HFFc6 (cell line): Measurements from ENCODE around the gene DAGLB. TPM values are rescaled to one million over a fixed set of nuclear protein-coding genes. Genes with fewer than 3 reads are reported as not detected.

ENCODE experiments used
- DNase-seq: peaks from one replicate; pipeline ENCODE4 v3.0.0-alpha.2; 2018
- H3K27ac Mint-ChIP-seq: 2 replicates; pipeline ENCODE4 v1.8.0; 2020; ENCODE audit warnings: mild to moderate bottlenecking, mixed read lengths
- H3K27me3 Mint-ChIP-seq: 2 replicates; pipeline ENCODE4 v1.8.0; 2021; ENCODE audit warnings: mild to moderate bottlenecking, moderate library complexity, mixed read lengths; ENCODE audit not compliant: insufficient read depth
- H3K36me3 Mint-ChIP-seq: 2 replicates; pipeline ENCODE4 v1.8.0; 2021; ENCODE audit warnings: low read depth, mixed read lengths
- H3K4me1 Mint-ChIP-seq: 2 replicates; pipeline ENCODE4 v1.8.0; 2020; ENCODE audit warnings: low read depth, mixed read lengths
- H3K4me3 Mint-ChIP-seq: 2 replicates; pipeline ENCODE4 v1.8.0; 2020; ENCODE audit warnings: mild to moderate bottlenecking, moderate library complexity, mixed read lengths
- H3K9me3 Mint-ChIP-seq: 2 replicates; pipeline ENCODE4 v1.8.0; 2020; ENCODE audit warnings: mild to moderate bottlenecking, mixed read lengths
- total RNA-seq, 6 experiments: library from RNA; stranded (reverse); fragmentation: NEBNext Ultra II Directional; extraction: Animal tissue kit (Norgen Biotek cat#: 25700); gene quantifications; 2 replicates in 1 of 6; 3 replicates in 5 of 6; pipeline ENCODE4 v1.2.3, GENCODE V29; 2021
- TF ChIP-seq, protein P1 (sequence below): fragments of 200-600 bp; sonication (generic); IDR thresholded peaks from 2 replicates; pipeline ENCODE4 v1.5.0; 2021; ENCODE audit warnings: antibody characterized with exemption, mild to moderate bottlenecking

The DAGLB gene
- total RNA-seq, 6 experiments from 2014 or later: 29.2 to 39.5 (median 33.2) TPM

DNA sequence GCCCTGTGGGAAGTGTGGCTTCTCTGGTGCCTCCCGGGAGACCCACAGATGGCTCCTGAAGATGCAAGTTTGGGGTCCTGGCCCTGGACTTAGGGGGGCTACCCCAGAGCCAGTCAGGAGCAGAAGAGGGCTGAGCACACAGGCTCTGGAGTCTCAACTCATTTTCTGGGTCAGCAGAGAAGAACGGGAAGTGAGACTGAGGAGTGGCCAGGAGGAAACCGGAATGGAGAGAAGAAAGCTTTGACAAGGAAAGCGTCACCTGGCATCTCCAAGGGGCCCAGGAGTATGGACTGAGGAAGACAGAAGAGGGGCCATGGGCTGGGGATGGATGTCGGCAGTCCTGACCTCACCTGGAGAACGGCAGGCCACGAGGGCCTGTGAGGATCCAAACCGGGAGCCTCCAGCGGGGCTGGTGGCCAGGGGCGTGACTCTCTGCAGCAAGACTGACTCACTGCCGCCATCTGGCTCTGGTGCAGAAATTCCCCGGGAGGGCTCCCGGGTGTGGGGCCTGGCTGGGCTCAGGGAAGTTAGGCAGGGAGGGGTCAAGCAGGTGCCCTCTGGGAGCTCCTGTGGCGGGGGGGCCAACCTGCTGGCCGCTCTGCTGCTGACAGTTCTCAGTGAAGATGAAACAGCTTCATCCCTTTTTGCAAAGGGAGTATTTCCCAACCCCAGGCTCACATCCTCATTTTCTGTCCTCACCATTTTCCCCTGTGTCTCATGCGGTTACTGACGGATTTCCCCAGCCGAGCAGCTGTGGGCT, 23.6 kb downstream of the DAGLB start:
- Mint-ChIP-seq H3K27me3 (0 out of 2 replicates have a peak, but pooled peaks cover 1% of the 10 kb centered on the region), H3K36me3 (peaks cover 50% of the 10 kb centered on the region), H3K27ac (no peak overlapping the region; the same call in 1 of the 2 replicates), H3K4me3 (no peak overlapping the region), H3K9me3 (peaks cover 4% of the 10 kb centered on the region; the same call in 1 of the 2 replicates), H3K4me1 (no peaks in the 10 kb centered on the region)
- no peak for DNase-seq
- TF ChIP-seq, protein P1, sequence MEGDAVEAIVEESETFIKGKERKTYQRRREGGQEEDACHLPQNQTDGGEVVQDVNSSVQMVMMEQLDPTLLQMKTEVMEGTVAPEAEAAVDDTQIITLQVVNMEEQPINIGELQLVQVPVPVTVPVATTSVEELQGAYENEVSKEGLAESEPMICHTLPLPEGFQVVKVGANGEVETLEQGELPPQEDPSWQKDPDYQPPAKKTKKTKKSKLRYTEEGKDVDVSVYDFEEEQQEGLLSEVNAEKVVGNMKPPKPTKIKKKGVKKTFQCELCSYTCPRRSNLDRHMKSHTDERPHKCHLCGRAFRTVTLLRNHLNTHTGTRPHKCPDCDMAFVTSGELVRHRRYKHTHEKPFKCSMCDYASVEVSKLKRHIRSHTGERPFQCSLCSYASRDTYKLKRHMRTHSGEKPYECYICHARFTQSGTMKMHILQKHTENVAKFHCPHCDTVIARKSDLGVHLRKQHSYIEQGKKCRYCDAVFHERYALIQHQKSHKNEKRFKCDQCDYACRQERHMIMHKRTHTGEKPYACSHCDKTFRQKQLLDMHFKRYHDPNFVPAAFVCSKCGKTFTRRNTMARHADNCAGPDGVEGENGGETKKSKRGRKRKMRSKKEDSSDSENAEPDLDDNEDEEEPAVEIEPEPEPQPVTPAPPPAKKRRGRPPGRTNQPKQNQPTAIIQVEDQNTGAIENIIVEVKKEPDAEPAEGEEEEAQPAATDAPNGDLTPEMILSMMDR: no peak; the same call in 1 of the 2 replicates

DNA sequence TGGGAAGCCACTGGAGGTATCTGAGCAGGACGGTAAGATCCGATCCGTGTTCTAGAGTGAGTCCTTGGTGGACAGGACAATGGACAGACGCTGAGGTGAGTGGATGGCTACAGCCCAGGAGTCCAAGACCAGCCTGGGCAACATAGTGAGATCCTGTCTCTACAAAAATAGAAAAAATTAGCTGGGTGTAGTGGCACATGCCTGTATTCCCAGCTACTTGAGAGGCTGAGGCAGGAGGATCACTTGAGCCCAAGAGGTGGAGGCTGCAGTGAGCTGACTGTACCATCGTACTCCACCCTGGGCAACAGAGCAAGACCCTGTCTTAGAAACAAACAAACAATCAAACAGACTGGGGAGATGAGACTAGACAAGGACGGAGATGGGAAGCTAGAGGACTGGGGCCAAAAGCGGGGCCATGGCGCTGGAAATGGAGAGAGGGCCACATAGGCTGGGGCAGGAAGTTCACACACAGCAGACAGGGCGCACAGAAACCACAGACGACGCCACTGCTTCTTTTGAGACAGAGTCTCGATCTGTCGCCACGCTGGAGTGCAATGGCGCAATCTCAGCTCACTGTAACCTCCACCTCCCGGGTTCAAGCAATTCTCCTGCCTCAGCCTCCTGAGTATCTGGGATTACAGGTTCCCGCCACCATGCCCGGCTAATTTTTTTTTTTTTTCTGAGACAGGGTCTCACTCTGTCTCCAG, 24.7 kb downstream of the DAGLB start:
- Mint-ChIP-seq H3K4me3 (no peak overlapping the region), H3K36me3 (peaks cover 49% of the 10 kb centered on the region), H3K9me3 (peaks cover 4% of the 10 kb centered on the region; the same call in 1 of the 2 replicates), H3K4me1 (no peaks in the 10 kb centered on the region), H3K27ac (no peak overlapping the region), H3K27me3 (0 out of 2 replicates have a peak, but pooled peaks cover 1% of the 10 kb centered on the region)
- no peak for DNase-seq
- TF ChIP-seq, protein P1: no peak

DNA sequence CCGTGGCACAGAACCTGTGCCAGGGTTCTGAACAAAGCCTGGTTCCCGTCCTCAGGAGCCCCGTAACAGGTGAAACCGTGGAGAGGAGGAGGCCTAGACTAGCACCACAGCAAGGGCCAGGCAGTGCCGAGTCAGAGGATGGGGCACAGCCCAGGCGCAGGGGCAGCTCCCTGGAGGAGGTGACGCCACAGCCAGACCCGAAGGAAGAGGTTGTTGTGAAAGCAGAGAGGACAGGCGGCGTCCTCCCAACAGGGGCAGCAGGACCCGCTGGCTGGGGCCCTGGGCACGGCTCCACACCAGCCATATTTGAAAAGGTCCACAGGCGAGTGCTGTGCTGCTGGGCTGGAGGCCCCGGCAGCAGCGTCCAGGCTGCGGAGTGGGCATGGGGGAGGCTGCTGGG, 25.7 kb downstream of the DAGLB start:
- Mint-ChIP-seq H3K9me3 (peaks cover 4% of the 10 kb centered on the region; the same call in 1 of the 2 replicates), H3K36me3 (peaks cover 49% of the 10 kb centered on the region), H3K4me3 (no peak overlapping the region), H3K4me1 (no peaks in the 10 kb centered on the region), H3K27me3 (0 out of 2 replicates have a peak, but pooled peaks cover 1% of the 10 kb centered on the region), H3K27ac (no peak overlapping the region)
- TF ChIP-seq, protein P1: no peak
- no peak for DNase-seq

DNA sequence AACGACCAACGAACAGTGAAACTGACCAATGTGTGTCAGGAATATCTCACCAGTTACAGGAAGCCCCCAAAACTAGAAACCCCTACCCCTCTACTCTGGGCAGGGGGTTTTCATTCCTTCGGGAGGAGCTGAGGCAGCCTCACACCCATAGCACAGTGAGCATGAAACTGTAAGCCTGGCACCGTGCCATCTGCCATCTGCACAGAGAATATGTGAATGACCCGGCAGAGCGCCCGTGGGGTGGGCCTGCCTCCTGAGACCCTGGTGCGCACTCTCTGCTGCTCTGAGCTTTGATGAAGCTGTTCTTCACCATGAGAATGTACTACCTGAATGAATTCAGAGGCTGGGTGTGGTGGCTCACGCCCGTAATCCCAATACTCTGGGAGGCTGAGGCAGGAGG, 27.1 kb downstream of the DAGLB start:
- no peak overlapping the region for H3K4me3 Mint-ChIP-seq

DNA sequence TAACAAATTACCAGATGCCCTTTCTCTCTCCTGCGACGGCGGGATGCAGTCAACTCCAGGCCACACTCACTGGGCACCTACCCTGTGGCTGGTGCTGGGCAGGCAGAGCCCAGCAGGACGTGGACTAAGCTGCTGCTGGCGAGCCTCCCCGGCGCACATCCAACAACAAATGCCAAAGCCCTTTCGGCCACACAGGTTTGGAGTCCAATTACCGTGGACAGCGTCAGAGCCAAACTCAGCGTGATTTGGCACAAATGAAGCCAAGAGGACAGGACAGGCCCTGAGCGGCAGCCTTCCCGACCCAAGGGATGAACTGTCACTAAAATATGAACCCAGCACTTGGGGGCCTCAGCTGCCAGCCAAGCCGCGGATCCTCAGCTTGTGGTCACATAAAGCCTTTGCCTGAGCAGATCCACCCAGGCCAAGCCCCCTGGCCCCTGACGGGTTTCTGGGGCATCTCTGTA, 28.4 kb downstream of the DAGLB start:
- H3K4me3 Mint-ChIP-seq: no peak overlapping the region
- peaks cover 53% of the 10 kb centered on the region for H3K36me3 Mint-ChIP-seq
- no peaks in the 10 kb centered on the region for H3K27me3 Mint-ChIP-seq
- H3K9me3 Mint-ChIP-seq: peaks cover 4% of the 10 kb centered on the region; the same call in 1 of the 2 replicates
- TF ChIP-seq, protein P1: no peak
- no peaks in the 10 kb centered on the region for H3K4me1 Mint-ChIP-seq
- no peak for DNase-seq
- H3K27ac Mint-ChIP-seq: no peak overlapping the region

More for the DNA sequence above, 27.1 kb downstream of the DAGLB start:
- DNase-seq: no peak
- H3K36me3 Mint-ChIP-seq: peaks cover 56% of the 10 kb centered on the region
- H3K4me1 Mint-ChIP-seq: no peaks in the 10 kb centered on the region
- peaks cover 4% of the 10 kb centered on the region; the same call in 1 of the 2 replicates for H3K9me3 Mint-ChIP-seq
- 0 out of 2 replicates have a peak, but pooled peaks cover 1% of the 10 kb centered on the region for H3K27me3 Mint-ChIP-seq
- no peak overlapping the region for H3K27ac Mint-ChIP-seq
- TF ChIP-seq, protein P1: no peak
